ENCODE measurements around the gene GDAP2.

Gene GDAP2

GRCh38 chr1:117895482-117896114 is 33.8 kb downstream of the GDAP2 start:
- ATAC-seq, result peak; percentile 91
- TF ChIP-seq CSDC2 (CRISPR knock-in tag; IDR thresholded peaks at IDR 0.05), result no peak
- TF ChIP-seq OSR1 (CRISPR knock-in tag; IDR thresholded peaks at IDR 0.05), result no peak
- TF ChIP-seq ESRRG (CRISPR knock-in tag; IDR thresholded peaks at IDR 0.05), result no peak
- no peak for TF ChIP-seq PATZ1 (CRISPR knock-in tag; IDR thresholded peaks at IDR 0.05; ENCODE audit: borderline replicate concordance)
- no peak for TF ChIP-seq ZC3H10 (CRISPR knock-in tag; IDR thresholded peaks at IDR 0.05)
- no peak for TF ChIP-seq ZFP30 (CRISPR knock-in tag; IDR thresholded peaks at IDR 0.05)
- TF ChIP-seq ZNF70 (CRISPR knock-in tag; IDR thresholded peaks at IDR 0.05), result no peak
- no peak for TF ChIP-seq PPARA (CRISPR knock-in tag; IDR thresholded peaks at IDR 0.05; ENCODE audit: borderline replicate concordance)
- TF ChIP-seq SNAI2 (CRISPR knock-in tag; IDR thresholded peaks at IDR 0.05), result no peak
- no peak for TF ChIP-seq CSRNP3 (CRISPR knock-in tag; IDR thresholded peaks at IDR 0.05)
- TF ChIP-seq TOX (CRISPR knock-in tag; IDR thresholded peaks at IDR 0.05; ENCODE audit: borderline replicate concordance), result no peak
- no peak for TF ChIP-seq RARB (CRISPR knock-in tag; IDR thresholded peaks at IDR 0.05)
- no peak for TF ChIP-seq TSHZ2 (CRISPR knock-in tag; IDR thresholded peaks at IDR 0.05)
- no peak for TF ChIP-seq ZNF565 (CRISPR knock-in tag; conservative IDR thresholded peaks at IDR 0.05; ENCODE audit: low read depth)
- no peak for TF ChIP-seq ISL1 (CRISPR knock-in tag; IDR thresholded peaks at IDR 0.05)

GRCh38 chr1:117894078-117894477 is 35.3 kb downstream of the GDAP2 start:
- no peak for ATAC-seq
- TF ChIP-seq ZFP30 (CRISPR knock-in tag; IDR thresholded peaks at IDR 0.05) (no peak), ARNTL (CRISPR knock-in tag; IDR thresholded peaks at IDR 0.05; ENCODE audit: borderline replicate concordance, low read depth) (no peak), RARB (CRISPR knock-in tag; IDR thresholded peaks at IDR 0.05) (no peak), GLIS3 (CRISPR knock-in tag; IDR thresholded peaks at IDR 0.05) (no peak), SNAI2 (CRISPR knock-in tag; IDR thresholded peaks at IDR 0.05) (no peak), CSRNP3 (CRISPR knock-in tag; IDR thresholded peaks at IDR 0.05) (no peak), CREB5 (CRISPR knock-in tag; IDR thresholded peaks at IDR 0.05; ENCODE audit: low read depth) (no peak), ESRRG (CRISPR knock-in tag; IDR thresholded peaks at IDR 0.05) (no peak), ZFP3 (CRISPR knock-in tag; IDR thresholded peaks at IDR 0.05) (no peak), ISL1 (CRISPR knock-in tag; IDR thresholded peaks at IDR 0.05) (no peak), TOX (CRISPR knock-in tag; IDR thresholded peaks at IDR 0.05; ENCODE audit: borderline replicate concordance) (no peak), PATZ1 (CRISPR knock-in tag; IDR thresholded peaks at IDR 0.05; ENCODE audit: borderline replicate concordance) (no peak), OSR1 (CRISPR knock-in tag; IDR thresholded peaks at IDR 0.05) (no peak), PPARA (CRISPR knock-in tag; IDR thresholded peaks at IDR 0.05; ENCODE audit: borderline replicate concordance) (no peak)

All from SK-N-SH treated with all-trans-retinoic acid at 6 μM for 48 hours (cell line).